HPDE6-E6E7 (cell line): ENCODE measurements around the gene PARD3.
"Not testable (repeated sequence)": the region's sequence is repeated elsewhere in the genome, so short reads cannot be mapped to it uniquely, and the experiment has no call there.

Experiments
- DNase-seq: peaks from one replicate; pipeline ENCODE4 v3.0.0; 2011; ENCODE audit warnings: missing footprints; ENCODE audit errors: extremely low spot score

The PARD3 gene

GRCh38 chr10:34382626-34383025 lies 432.5 kb downstream of the PARD3 start:
- no peak for DNase-seq

- DNase-seq: no peak
These were observed 434.2 kb downstream of the PARD3 start for GRCh38 chr10:34380856-34381255.

- no peak for DNase-seq
These were observed 436.8 kb downstream of the PARD3 start for GRCh38 chr10:34378297-34378696.

GRCh38 chr10:34377833-34378232 lies 437.3 kb downstream of the PARD3 start:
- DNase-seq: no peak

- DNase-seq: no peak
These were observed 440.6 kb downstream of the PARD3 start for GRCh38 chr10:34374356-34375045.

GRCh38 chr10:34373211-34373610 lies 441.9 kb downstream of the PARD3 start:
- no peak for DNase-seq

- no peak for DNase-seq
These were observed 442.6 kb downstream of the PARD3 start for GRCh38 chr10:34372509-34372908.

GRCh38 chr10:34370126-34370525 lies 445.0 kb downstream of the PARD3 start:
- DNase-seq: no peak

- DNase-seq: no peak
These were observed 446.0 kb downstream of the PARD3 start for GRCh38 chr10:34369120-34369519.

GRCh38 chr10:34364253-34365037 lies 450.7 kb downstream of the PARD3 start:
- no peak for DNase-seq

- no peak for DNase-seq
These were observed 454.1 kb downstream of the PARD3 start for GRCh38 chr10:34360984-34361383.

GRCh38 chr10:34359435-34359813 lies 455.7 kb downstream of the PARD3 start:
- DNase-seq: no peak

GRCh38 chr10:34358729-34359434 lies 456.2 kb downstream of the PARD3 start:
- no peak for DNase-seq

- no peak for DNase-seq
These were observed 458.6 kb downstream of the PARD3 start for GRCh38 chr10:34356463-34356862.

- DNase-seq: not testable (repeated sequence)
These were observed 461.6 kb downstream of the PARD3 start for GRCh38 chr10:34353530-34353929.

- not testable (repeated sequence) for DNase-seq
These were observed 462.4 kb downstream of the PARD3 start for GRCh38 chr10:34352599-34353204.

- DNase-seq: no peak
These were observed 463.9 kb downstream of the PARD3 start for GRCh38 chr10:34351161-34351560.

GRCh38 chr10:34348917-34349485 lies 466.1 kb downstream of the PARD3 start:
- DNase-seq: no peak

GRCh38 chr10:34348021-34348420 lies 467.1 kb downstream of the PARD3 start:
- no peak for DNase-seq

- no peak for DNase-seq
These were observed 468.0 kb downstream of the PARD3 start for GRCh38 chr10:34347131-34347530.

GRCh38 chr10:34346516-34347100 lies 468.5 kb downstream of the PARD3 start:
- DNase-seq: no peak
